ENCODE results near the gene TARP.
"Not testable (repeated sequence)": the region's sequence is repeated elsewhere in the genome, so short reads cannot be mapped to it uniquely, and the experiment has no call there.

Gene TARP

GRCh38 chr7:38248069-38248567 lies 25.3 kb downstream of the TARP start:
- TF ChIP-seq POLR2A (IDR thresholded peaks at IDR 0.05), result no peak
- no peak for TF ChIP-seq EP300 (IDR thresholded peaks at IDR 0.05)
- no peak for TF ChIP-seq CTCF (IDR thresholded peaks at IDR 0.05)
- Histone ChIP-seq H3K4me1 (ENCODE audit: insufficient read depth) (no peaks in the 10 kb centered on the region), H3K27me3 (no peaks in the 10 kb centered on the region), H3K27ac (no peak overlapping the region), H3K36me3 (no peaks in the 10 kb centered on the region), H3K4me3 (no peak overlapping the region), H3K9me3 (no peaks in the 10 kb centered on the region)
- intact Hi-C loops (cut with DNase I), result no loop called here
- no peak for DNase-seq
- WGBS, 3 donors, result 93 to 94% (median 93%) methylated on average over 5 of the region's 5 CpGs

GRCh38 chr7:38245409-38245977 lies 27.9 kb downstream of the TARP start:
- no peaks in the 10 kb centered on the region for H3K9me3 ChIP-seq
- WGBS, 3 donors, result 39 to 74% (median 67%) methylated on average over 3 of the region's 3 CpGs
- H3K27me3 ChIP-seq, result no peaks in the 10 kb centered on the region
- no peak for DNase-seq
- no peak overlapping the region for H3K4me3 ChIP-seq
- TF ChIP-seq EP300 (IDR thresholded peaks at IDR 0.05), result no peak
- TF ChIP-seq CTCF (IDR thresholded peaks at IDR 0.05), result no peak
- TF ChIP-seq POLR2A (IDR thresholded peaks at IDR 0.05), result no peak
- intact Hi-C loops (cut with DNase I), result no loop called here
- H3K36me3 ChIP-seq, result no peaks in the 10 kb centered on the region
- H3K4me1 ChIP-seq (ENCODE audit: insufficient read depth), result no peaks in the 10 kb centered on the region
- no peak overlapping the region for H3K27ac ChIP-seq

GRCh38 chr7:38244516-38244915 lies 28.9 kb downstream of the TARP start:
- intact Hi-C loops (cut with DNase I), result no loop called here
- Histone ChIP-seq H3K27me3 (no peaks in the 10 kb centered on the region), H3K27ac (no peak overlapping the region), H3K4me3 (no peak overlapping the region), H3K9me3 (no peaks in the 10 kb centered on the region), H3K4me1 (ENCODE audit: insufficient read depth) (no peaks in the 10 kb centered on the region), H3K36me3 (no peaks in the 10 kb centered on the region)
- WGBS, 3 donors, result 88 to 95% (median 88%) methylated on average over 14 of the region's 14 CpGs
- TF ChIP-seq CTCF (IDR thresholded peaks at IDR 0.05) (no peak), POLR2A (IDR thresholded peaks at IDR 0.05) (no peak), EP300 (IDR thresholded peaks at IDR 0.05) (no peak)
- DNase-seq, result no peak

- DNase-seq; intact Hi-C loops (cut with DNase I): not testable (repeated sequence)
- 50 to 55% (median 51%) methylated on average over 5 of the region's 5 CpGs for WGBS, 3 donors
These were observed 30.1 kb downstream of the TARP start for GRCh38 chr7:38243345-38243744.

GRCh38 chr7:38242814-38243213 lies 30.6 kb downstream of the TARP start:
- no peak for TF ChIP-seq CTCF (IDR thresholded peaks at IDR 0.05)
- no peak for TF ChIP-seq EP300 (IDR thresholded peaks at IDR 0.05)
- no peak overlapping the region for H3K4me3 ChIP-seq
- H3K36me3 ChIP-seq, result no peaks in the 10 kb centered on the region
- no peaks in the 10 kb centered on the region for H3K4me1 ChIP-seq (ENCODE audit: insufficient read depth)
- intact Hi-C loops (cut with DNase I), result no loop called here
- H3K27me3 ChIP-seq, result no peaks in the 10 kb centered on the region
- no peak for DNase-seq
- 78 to 82% (median 82%) methylated on average over 6 of the region's 6 CpGs for WGBS, 3 donors
- no peak overlapping the region for H3K27ac ChIP-seq
- H3K9me3 ChIP-seq, result no peaks in the 10 kb centered on the region

More at GRCh38 chr7:38243345-38243744, 30.1 kb downstream of the TARP start:
- not testable (repeated sequence) for H3K27ac ChIP-seq; H3K36me3 ChIP-seq; H3K27me3 ChIP-seq; H3K9me3 ChIP-seq; H3K4me1 ChIP-seq (ENCODE audit: insufficient read depth); H3K4me3 ChIP-seq

Measured in ovary (tissue), 7 donors.